Mesothelial cell of epicardium (in vitro differentiated cells): ENCODE measurements around the gene ASIC1. TPM values are rescaled to one million over a fixed set of nuclear protein-coding genes. Genes with fewer than 3 reads are reported as not detected.

ENCODE experiments used
- DNase-seq, 2 experiments: peaks; one replicate each; pipeline ENCODE4 v3.0.0; 2021; ENCODE audit warnings: low spot score in 2 of 2; ENCODE audit not compliant: unreplicated experiment in 2 of 2
- H3K27ac Mint-ChIP-seq: 2 replicates; pipeline ENCODE4 v1.8.0; 2021; ENCODE audit warnings: mixed read lengths
- H3K27me3 Mint-ChIP-seq: 2 replicates; pipeline ENCODE4 v1.8.0; 2021; ENCODE audit warnings: low read depth, mixed read lengths
- H3K36me3 Mint-ChIP-seq: 2 replicates; pipeline ENCODE4 v1.8.0; 2021; ENCODE audit warnings: mixed read lengths
- H3K4me1 Mint-ChIP-seq: 2 replicates; pipeline ENCODE4 v1.8.0; 2021; ENCODE audit warnings: mixed read lengths
- H3K4me3 Mint-ChIP-seq: 2 replicates; pipeline ENCODE4 v1.8.0; 2021; ENCODE audit warnings: mild to moderate bottlenecking, moderate library complexity, mixed read lengths
- H3K9me3 Mint-ChIP-seq: 2 replicates; pipeline ENCODE4 v1.8.0; 2021; ENCODE audit warnings: mixed read lengths
- CTCF ChIP-seq: fragments of 200-600 bp; sonication (generic); IDR thresholded peaks from one replicate; pipeline ENCODE4 v1.5.0; 2021; ENCODE audit warnings: antibody characterized with exemption; ENCODE audit not compliant: unreplicated experiment
- total RNA-seq: library from RNA; stranded (reverse); gene quantifications from 3 replicates; pipeline ENCODE4 v1.2.1, GENCODE V29; 2021

The ASIC1 gene
- total RNA-seq, 1 donor from 2014 or later, result 6.1 TPM

GRCh38 chr12:50112456-50113218 is 55.2 kb downstream of the ASIC1 start:
- peaks cover 3% of the 10 kb centered on the region for H3K36me3 Mint-ChIP-seq
- TF ChIP-seq CTCF, result no peak
- H3K4me3 Mint-ChIP-seq, result peak overlapping the region; percentile 93
- no peaks in the 10 kb centered on the region for H3K27me3 Mint-ChIP-seq
- no peak for DNase-seq
- peaks cover 17% of the 10 kb centered on the region for H3K4me1 Mint-ChIP-seq
- no peaks in the 10 kb centered on the region for H3K9me3 Mint-ChIP-seq
- H3K27ac Mint-ChIP-seq, result peak overlapping the region; percentile 98

DNA sequence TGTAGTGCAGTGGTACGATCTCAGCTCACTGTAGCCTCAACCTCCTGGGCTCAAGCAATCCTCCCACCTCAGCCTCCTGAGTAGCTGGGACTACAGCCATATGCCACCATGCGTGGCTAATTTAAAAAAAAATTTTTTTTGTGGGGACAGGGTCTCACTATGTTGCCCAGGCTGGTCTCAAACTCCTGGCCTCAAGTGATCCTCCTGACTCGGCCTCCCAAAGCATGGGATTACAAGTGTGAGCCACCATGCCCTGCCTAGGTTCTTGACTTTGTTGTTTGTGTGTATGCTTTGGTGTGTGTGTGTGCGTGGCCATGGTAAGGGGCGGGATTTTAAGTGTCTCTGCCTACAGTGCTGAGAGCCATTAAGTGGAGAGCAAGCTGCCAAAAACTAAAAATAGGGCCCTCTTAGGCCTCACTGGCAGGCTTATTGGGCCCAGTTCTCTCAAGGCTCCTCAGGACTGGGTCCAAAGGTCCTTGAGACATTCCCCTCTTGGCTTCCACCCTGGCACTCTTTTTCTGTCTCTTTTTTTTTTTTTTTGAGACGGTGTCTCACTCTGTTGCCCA is 59.7 kb downstream of the ASIC1 start:
- DNase-seq, result no peak
- no peak for TF ChIP-seq CTCF
- peaks cover 12% of the 10 kb centered on the region for H3K4me1 Mint-ChIP-seq
- H3K27ac Mint-ChIP-seq, result no peak overlapping the region
- peaks cover 8% of the 10 kb centered on the region for H3K36me3 Mint-ChIP-seq
- no peak overlapping the region for H3K4me3 Mint-ChIP-seq
- H3K27me3 Mint-ChIP-seq, result no peaks in the 10 kb centered on the region
- H3K9me3 Mint-ChIP-seq, result no peaks in the 10 kb centered on the region

- no peak overlapping the region for H3K27ac Mint-ChIP-seq
- no peak for DNase-seq
- peaks cover 2% of the 10 kb centered on the region for H3K4me1 Mint-ChIP-seq
These were observed 62.0 kb downstream of the ASIC1 start for GRCh38 chr12:50119387-50119786.

GRCh38 chr12:50120521-50120920 is 63.1 kb downstream of the ASIC1 start:
- Mint-ChIP-seq H3K27me3 (no peaks in the 10 kb centered on the region), H3K36me3 (peaks cover 22% of the 10 kb centered on the region), H3K4me3 (no peak overlapping the region), H3K27ac (no peak overlapping the region), H3K9me3 (no peaks in the 10 kb centered on the region), H3K4me1 (no peaks in the 10 kb centered on the region)
- TF ChIP-seq CTCF, result no peak
- no peak for DNase-seq

More at GRCh38 chr12:50119387-50119786, 62.0 kb downstream of the ASIC1 start:
- H3K27me3 Mint-ChIP-seq, result no peaks in the 10 kb centered on the region
- H3K9me3 Mint-ChIP-seq, result no peaks in the 10 kb centered on the region
- H3K36me3 Mint-ChIP-seq, result peaks cover 22% of the 10 kb centered on the region
- no peak overlapping the region for H3K4me3 Mint-ChIP-seq
- TF ChIP-seq CTCF, result no peak

GRCh38 chr12:50120953-50121352 is 63.6 kb downstream of the ASIC1 start:
- no peaks in the 10 kb centered on the region for H3K4me1 Mint-ChIP-seq
- no peak for TF ChIP-seq CTCF
- H3K4me3 Mint-ChIP-seq, result no peak overlapping the region
- no peaks in the 10 kb centered on the region for H3K9me3 Mint-ChIP-seq
- H3K36me3 Mint-ChIP-seq, result peaks cover 19% of the 10 kb centered on the region
- H3K27ac Mint-ChIP-seq, result no peak overlapping the region
- no peak for DNase-seq
- H3K27me3 Mint-ChIP-seq, result no peaks in the 10 kb centered on the region
